Mesendoderm (in vitro differentiated cells): ENCODE measurements around the gene RING1.

Experiments
- DNase-seq: peaks from one replicate; pipeline ENCODE4 v3.0.0; 2013
- H2AK5ac ChIP-seq: 2 replicates; pipeline ENCODE4 v1.6.1; 2013; ENCODE audit warnings: low read length, inconsistent platforms
- H2BK120ac ChIP-seq: 2 replicates; pipeline ENCODE4 v1.6.1; 2013; ENCODE audit warnings: low read depth, mild to moderate bottlenecking, low read length, moderate library complexity, mixed read lengths
- H2BK15ac ChIP-seq: replicated peaks from 2 replicates; pipeline ENCODE4 v1.6.1; 2013; ENCODE audit warnings: low read depth, mild to moderate bottlenecking, moderate library complexity
- H2BK5ac ChIP-seq: 2 replicates; pipeline ENCODE4 v1.6.1; 2013; ENCODE audit warnings: low read length, inconsistent platforms
- H3K18ac ChIP-seq: 2 replicates; pipeline ENCODE4 v1.6.1; 2013; ENCODE audit warnings: mild to moderate bottlenecking, low read length, mixed read lengths
- H3K23ac ChIP-seq: one replicate; pipeline ENCODE4 v1.6.1; 2013; ENCODE audit warnings: low read length
- H3K27ac ChIP-seq: 2 replicates; pipeline ENCODE4 v1.5.1; 2013; ENCODE audit warnings: low read depth, mild to moderate bottlenecking, inconsistent platforms, low read length, moderate library complexity
- H3K27me3 ChIP-seq: 2 replicates; pipeline ENCODE4 v1.6.1; 2013; ENCODE audit warnings: low read length, control low read depth, mild to moderate bottlenecking, inconsistent platforms; ENCODE audit not compliant: insufficient read depth, poor library complexity
- H3K36me3 ChIP-seq: 2 replicates; pipeline ENCODE4 v1.6.1; 2013; ENCODE audit warnings: low read length, inconsistent platforms; ENCODE audit not compliant: control insufficient read depth, insufficient read depth
- H3K4ac ChIP-seq: one replicate; pipeline ENCODE4 v1.6.1; 2013; ENCODE audit warnings: low read depth, mild to moderate bottlenecking, low read length, moderate library complexity
- H3K4me1 ChIP-seq: 2 replicates; pipeline ENCODE4 v1.6.1; 2013; ENCODE audit warnings: low read depth, low read length, inconsistent platforms; ENCODE audit not compliant: control insufficient read depth
- H3K4me2 ChIP-seq: 2 replicates; pipeline ENCODE4 v1.6.1; 2013; ENCODE audit warnings: low read length
- H3K4me3 ChIP-seq: 2 replicates; pipeline ENCODE4 v1.5.1; 2013; ENCODE audit warnings: mild to moderate bottlenecking, low read length
- H3K56ac ChIP-seq: one replicate; pipeline ENCODE4 v1.6.1; 2013; ENCODE audit warnings: low read length
- H3K79me1 ChIP-seq: 2 replicates; pipeline ENCODE4 v1.6.1; 2013; ENCODE audit warnings: low read length, inconsistent platforms
- H3K79me2 ChIP-seq: 2 replicates; pipeline ENCODE4 v1.6.1; 2013; ENCODE audit warnings: mild to moderate bottlenecking, low read length; ENCODE audit not compliant: control insufficient read depth, insufficient read depth
- H3K9ac ChIP-seq: 2 replicates; pipeline ENCODE4 v1.6.1; 2013; ENCODE audit warnings: low read length, inconsistent platforms
- H4K5ac ChIP-seq: one replicate; pipeline ENCODE4 v1.6.1; 2013; ENCODE audit warnings: low read length
- H4K8ac ChIP-seq: one replicate; pipeline ENCODE4 v1.6.1; 2013; ENCODE audit warnings: low read depth, mild to moderate bottlenecking, control low read depth, low read length, moderate library complexity
- WGBS: extraction: QIAGEN DNeasy Blood & Tissue Kit; methylation state at CpG from one replicate; pipeline ENCODE4 v1.1.7; 2013; ENCODE audit warnings: low lambda C conversion rate, missing lambda C conversion rate; ENCODE audit not compliant: insufficient coverage; ENCODE audit errors: extremely low coverage; 5-methylcytosine and 5-hydroxymethylcytosine counted together

Gene RING1

DNA sequence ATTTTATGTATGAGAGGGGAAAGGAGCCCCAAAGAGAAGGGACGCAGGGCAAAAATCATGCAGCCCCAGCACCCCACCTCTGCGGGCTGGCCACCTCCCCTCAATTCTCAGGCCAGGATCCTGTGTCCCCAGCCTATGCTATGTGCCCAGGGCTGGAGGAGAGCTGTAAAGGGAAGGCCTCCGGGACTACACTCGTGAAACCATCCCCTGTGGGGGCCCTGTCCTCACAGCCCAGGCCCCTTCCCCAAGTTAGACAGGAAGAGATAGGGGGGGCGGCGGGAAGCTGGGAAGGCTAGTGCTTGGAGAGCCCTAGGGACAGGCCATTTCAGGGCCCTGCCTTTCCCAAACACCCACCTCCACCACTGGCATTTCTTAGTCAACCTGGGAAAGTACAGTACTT lies 14.7 kb upstream of the RING1 start:
- H3K27ac ChIP-seq, result no peak overlapping the region
- H3K36me3 ChIP-seq, result peaks cover 2% of the 10 kb centered on the region
- H3K79me1 ChIP-seq, result no peaks in the 10 kb centered on the region
- no peak overlapping the region for H4K5ac ChIP-seq
- no peak overlapping the region for H2AK5ac ChIP-seq
- H4K8ac ChIP-seq, result no peak overlapping the region
- no peaks in the 10 kb centered on the region for H3K27me3 ChIP-seq
- no peaks in the 10 kb centered on the region for H3K79me2 ChIP-seq
- no peak overlapping the region for H2BK120ac ChIP-seq
- no peak overlapping the region for H3K18ac ChIP-seq
- no peak overlapping the region for H2BK5ac ChIP-seq
- peak overlapping the region; percentile 45 for H3K9ac ChIP-seq
- H3K23ac ChIP-seq, result peak overlapping the region; percentile 24
- H3K4me1 ChIP-seq, result peaks cover 3% of the 10 kb centered on the region
- no peak overlapping the region for H3K4me2 ChIP-seq
- DNase-seq, result no peak
- H3K56ac ChIP-seq, result peak overlapping the region; percentile 60
- no peak overlapping the region for H3K4ac ChIP-seq
- WGBS, result no CpG with 5 or more reads among the region's 6 CpGs
- no peak overlapping the region for H3K4me3 ChIP-seq
- no peak overlapping the region for H2BK15ac ChIP-seq

DNA sequence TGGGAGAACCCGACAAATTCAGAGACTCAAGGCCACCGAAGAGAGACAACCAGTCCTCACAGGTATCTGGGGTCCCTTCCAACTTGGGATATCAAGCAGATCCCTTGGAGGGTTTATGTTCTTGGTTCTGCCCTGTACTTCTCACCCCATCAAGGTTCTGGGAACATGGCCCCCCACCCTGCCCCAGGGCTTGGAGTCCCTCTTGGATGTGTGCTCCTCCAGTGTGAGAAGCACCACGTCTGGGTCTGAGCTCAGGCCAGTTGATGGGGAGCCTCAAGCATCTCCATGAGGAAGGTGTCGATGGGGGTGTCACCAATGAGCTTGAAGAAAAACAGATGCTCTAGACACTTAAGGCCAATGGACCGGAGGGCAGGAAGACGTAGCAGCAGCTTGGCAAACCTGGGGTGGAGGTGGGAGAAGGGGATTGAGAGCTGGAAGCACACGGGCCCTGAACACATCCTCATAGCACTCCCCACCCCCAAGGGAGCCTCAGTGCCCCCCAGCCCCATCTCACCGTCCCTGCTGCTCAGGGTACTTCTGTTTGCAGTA lies 13.8 kb upstream of the RING1 start:
- Histone ChIP-seq H3K18ac (no peak overlapping the region), H3K56ac (no peak overlapping the region), H3K4ac (no peak overlapping the region), H3K23ac (no peak overlapping the region), H2BK15ac (no peak overlapping the region), H3K27me3 (no peaks in the 10 kb centered on the region), H3K4me1 (peaks cover 3% of the 10 kb centered on the region), H3K79me2 (peaks cover 2% of the 10 kb centered on the region), H4K8ac (no peak overlapping the region), H3K4me3 (no peak overlapping the region), H4K5ac (no peak overlapping the region), H3K27ac (no peak overlapping the region), H2AK5ac (no peak overlapping the region), H3K4me2 (no peak overlapping the region), H2BK5ac (no peak overlapping the region), H3K79me1 (peaks cover 1% of the 10 kb centered on the region), H2BK120ac (no peak overlapping the region), H3K9ac (no peak overlapping the region), H3K36me3 (peaks cover 2% of the 10 kb centered on the region)
- DNase-seq, result no peak
- WGBS, result no CpG with 5 or more reads among the region's 8 CpGs

DNA sequence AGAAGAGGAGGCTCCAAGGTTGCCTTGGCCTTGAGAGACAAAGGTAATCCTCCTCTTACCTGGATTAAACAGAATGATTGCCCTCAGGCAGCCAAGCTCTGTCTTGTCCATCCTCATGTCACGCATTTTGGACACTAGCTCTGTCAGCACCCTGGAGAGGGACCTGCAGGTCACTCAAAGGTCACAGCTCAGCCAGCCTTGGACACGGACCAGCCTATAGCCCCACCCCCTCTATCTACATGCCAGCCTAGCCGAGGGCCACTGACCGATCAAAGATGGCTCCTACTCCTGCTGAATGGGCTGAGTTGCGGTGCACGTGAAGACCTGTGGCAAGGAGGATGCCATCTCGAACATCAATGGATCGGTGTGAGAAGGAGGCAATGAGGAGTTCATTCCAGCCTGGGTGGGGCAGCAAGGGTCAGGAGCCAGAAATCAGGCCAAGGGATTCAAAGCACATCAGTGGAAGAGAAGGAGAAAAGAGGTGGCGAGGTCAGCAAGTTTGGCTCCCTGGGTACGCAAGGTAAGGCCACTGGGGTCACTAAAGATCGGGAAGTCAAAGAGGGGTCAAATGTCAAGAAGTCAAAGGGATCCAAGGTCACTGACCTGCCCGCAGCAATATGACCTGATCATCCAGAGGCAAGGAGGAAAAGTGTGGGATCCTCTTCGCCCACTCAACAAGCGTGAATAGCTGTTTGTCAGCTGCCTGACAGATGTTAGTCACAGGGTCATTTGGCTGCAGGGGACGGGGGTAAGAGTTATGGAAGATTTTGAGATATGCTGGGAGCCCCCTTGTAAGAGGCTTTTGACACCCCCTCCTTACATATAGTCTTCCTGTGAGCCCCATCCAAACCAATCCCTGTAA lies 12.8 kb upstream of the RING1 start:
- H3K4me3 ChIP-seq, result no peak overlapping the region
- peaks cover 1% of the 10 kb centered on the region for H3K79me1 ChIP-seq
- H3K4me2 ChIP-seq, result no peak overlapping the region
- no CpG with 5 or more reads among the region's 15 CpGs for WGBS
- H3K18ac ChIP-seq, result no peak overlapping the region
- peaks cover 2% of the 10 kb centered on the region for H3K36me3 ChIP-seq
- H2AK5ac ChIP-seq, result no peak overlapping the region
- H4K5ac ChIP-seq, result no peak overlapping the region
- no peak overlapping the region for H2BK120ac ChIP-seq
- no peak overlapping the region for H3K9ac ChIP-seq
- no peak overlapping the region for H4K8ac ChIP-seq
- H2BK5ac ChIP-seq, result no peak overlapping the region
- H3K79me2 ChIP-seq, result peaks cover 2% of the 10 kb centered on the region
- no peak overlapping the region for H3K56ac ChIP-seq
- no peak overlapping the region for H3K27ac ChIP-seq
- H3K27me3 ChIP-seq, result no peaks in the 10 kb centered on the region
- H3K23ac ChIP-seq, result no peak overlapping the region
- no peak for DNase-seq
- no peak overlapping the region for H3K4ac ChIP-seq
- no peak overlapping the region for H2BK15ac ChIP-seq
- peaks cover 3% of the 10 kb centered on the region for H3K4me1 ChIP-seq

DNA sequence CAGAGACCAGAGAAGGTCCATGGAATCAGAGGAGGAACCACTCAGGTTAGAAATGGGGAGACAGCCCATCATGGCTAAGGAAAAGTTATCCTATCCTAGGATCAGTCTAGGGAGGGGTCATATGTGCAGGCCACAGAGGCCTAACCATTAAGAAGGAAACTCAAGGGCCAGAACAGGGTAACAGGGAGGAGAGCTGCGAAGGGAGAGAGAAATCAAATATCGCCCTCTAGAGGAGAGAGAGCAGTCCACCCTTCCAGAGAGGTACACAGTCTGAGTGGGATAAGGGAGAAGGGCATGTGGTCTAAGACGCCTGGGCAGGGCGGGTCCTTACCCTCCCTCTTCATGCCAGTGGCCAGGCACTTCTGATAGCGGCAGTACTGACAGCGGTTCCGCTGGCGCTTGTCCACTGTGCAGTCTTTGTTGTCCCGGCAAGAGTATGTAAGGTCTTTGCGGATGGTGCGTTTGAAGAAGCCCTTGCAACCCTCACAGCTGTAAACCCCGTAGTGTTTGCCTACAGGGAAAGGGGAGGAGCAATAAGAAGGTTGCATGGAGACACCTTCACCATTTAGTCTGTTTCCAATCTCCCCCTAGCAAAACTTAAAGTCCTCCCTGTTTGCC lies 10.8 kb upstream of the RING1 start:
- H3K79me2 ChIP-seq, result peaks cover 19% of the 10 kb centered on the region
- no peak overlapping the region for H3K27ac ChIP-seq
- H3K27me3 ChIP-seq, result no peaks in the 10 kb centered on the region
- H3K36me3 ChIP-seq, result peaks cover 5% of the 10 kb centered on the region
- no peak overlapping the region for H4K5ac ChIP-seq
- H3K56ac ChIP-seq, result peak overlapping the region; percentile 15
- no CpG with 5 or more reads among the region's 12 CpGs for WGBS
- no peak overlapping the region for H2AK5ac ChIP-seq
- peak; percentile 87 for DNase-seq
- peaks cover 10% of the 10 kb centered on the region for H3K4me1 ChIP-seq
- no peak overlapping the region for H3K4ac ChIP-seq
- no peak overlapping the region for H3K4me3 ChIP-seq
- no peak overlapping the region for H3K9ac ChIP-seq
- H2BK15ac ChIP-seq, result no peak overlapping the region
- H3K79me1 ChIP-seq, result peaks cover 16% of the 10 kb centered on the region
- no peak overlapping the region for H3K23ac ChIP-seq
- no peak overlapping the region for H2BK120ac ChIP-seq
- no peak overlapping the region for H3K18ac ChIP-seq
- no peak overlapping the region for H2BK5ac ChIP-seq
- no peak overlapping the region for H3K4me2 ChIP-seq
- H4K8ac ChIP-seq, result no peak overlapping the region

DNA sequence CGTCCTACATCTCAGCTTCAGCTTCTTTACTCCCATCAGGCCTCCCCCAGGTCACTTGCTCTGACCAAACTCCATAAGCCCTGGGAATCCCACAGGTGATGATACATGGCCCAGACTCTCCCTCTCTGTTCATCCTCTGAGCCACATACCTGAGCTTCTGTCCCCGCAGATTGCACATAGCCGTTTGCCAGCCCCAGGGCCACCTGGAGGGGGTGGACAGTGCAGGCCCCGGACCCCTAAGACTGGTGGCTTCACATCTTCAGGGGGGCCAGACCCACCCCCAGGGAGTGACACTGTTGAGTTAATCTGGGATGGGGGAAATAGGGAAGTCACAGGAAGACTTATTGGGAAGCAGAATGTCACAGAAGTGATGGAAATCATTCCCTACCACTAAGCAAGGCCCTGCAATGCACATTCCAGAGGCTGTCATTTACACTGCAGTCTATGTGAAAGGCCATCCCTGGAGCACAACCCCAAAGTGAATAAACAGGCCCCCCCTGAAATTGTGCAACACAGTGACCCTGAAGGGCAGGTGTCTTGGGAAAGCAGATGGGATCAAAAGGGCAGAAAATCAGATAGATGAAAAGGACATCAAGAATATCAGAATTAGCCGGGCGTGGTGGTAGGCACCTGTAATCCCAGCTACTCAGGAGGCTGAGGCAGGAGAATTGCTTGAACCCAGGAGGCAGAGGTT lies 10.0 kb upstream of the RING1 start:
- no peaks in the 10 kb centered on the region for H3K27me3 ChIP-seq
- no peak overlapping the region for H3K23ac ChIP-seq
- DNase-seq, result no peak
- no peak overlapping the region for H3K27ac ChIP-seq
- no peak overlapping the region for H3K4me2 ChIP-seq
- H2BK15ac ChIP-seq, result no peak overlapping the region
- peaks cover 20% of the 10 kb centered on the region for H3K79me1 ChIP-seq
- H3K9ac ChIP-seq, result no peak overlapping the region
- H3K79me2 ChIP-seq, result peaks cover 21% of the 10 kb centered on the region
- no peak overlapping the region for H2AK5ac ChIP-seq
- H2BK120ac ChIP-seq, result no peak overlapping the region
- H3K36me3 ChIP-seq, result peaks cover 10% of the 10 kb centered on the region
- no peak overlapping the region for H4K8ac ChIP-seq
- H3K4me1 ChIP-seq, result peaks cover 10% of the 10 kb centered on the region
- H4K5ac ChIP-seq, result no peak overlapping the region
- H3K4ac ChIP-seq, result no peak overlapping the region
- H2BK5ac ChIP-seq, result no peak overlapping the region
- peak overlapping the region; percentile 15 for H3K56ac ChIP-seq
- no peak overlapping the region for H3K18ac ChIP-seq
- WGBS, result no CpG with 5 or more reads among the region's 6 CpGs
- H3K4me3 ChIP-seq, result no peak overlapping the region
